Measurements from ENCODE around the gene SYT6.

SYT6 gene, protein sequence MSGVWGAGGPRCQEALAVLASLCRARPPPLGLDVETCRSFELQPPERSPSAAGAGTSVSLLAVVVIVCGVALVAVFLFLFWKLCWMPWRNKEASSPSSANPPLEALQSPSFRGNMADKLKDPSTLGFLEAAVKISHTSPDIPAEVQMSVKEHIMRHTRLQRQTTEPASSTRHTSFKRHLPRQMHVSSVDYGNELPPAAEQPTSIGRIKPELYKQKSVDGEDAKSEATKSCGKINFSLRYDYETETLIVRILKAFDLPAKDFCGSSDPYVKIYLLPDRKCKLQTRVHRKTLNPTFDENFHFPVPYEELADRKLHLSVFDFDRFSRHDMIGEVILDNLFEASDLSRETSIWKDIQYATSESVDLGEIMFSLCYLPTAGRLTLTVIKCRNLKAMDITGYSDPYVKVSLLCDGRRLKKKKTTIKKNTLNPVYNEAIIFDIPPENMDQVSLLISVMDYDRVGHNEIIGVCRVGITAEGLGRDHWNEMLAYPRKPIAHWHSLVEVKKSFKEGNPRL

DNA sequence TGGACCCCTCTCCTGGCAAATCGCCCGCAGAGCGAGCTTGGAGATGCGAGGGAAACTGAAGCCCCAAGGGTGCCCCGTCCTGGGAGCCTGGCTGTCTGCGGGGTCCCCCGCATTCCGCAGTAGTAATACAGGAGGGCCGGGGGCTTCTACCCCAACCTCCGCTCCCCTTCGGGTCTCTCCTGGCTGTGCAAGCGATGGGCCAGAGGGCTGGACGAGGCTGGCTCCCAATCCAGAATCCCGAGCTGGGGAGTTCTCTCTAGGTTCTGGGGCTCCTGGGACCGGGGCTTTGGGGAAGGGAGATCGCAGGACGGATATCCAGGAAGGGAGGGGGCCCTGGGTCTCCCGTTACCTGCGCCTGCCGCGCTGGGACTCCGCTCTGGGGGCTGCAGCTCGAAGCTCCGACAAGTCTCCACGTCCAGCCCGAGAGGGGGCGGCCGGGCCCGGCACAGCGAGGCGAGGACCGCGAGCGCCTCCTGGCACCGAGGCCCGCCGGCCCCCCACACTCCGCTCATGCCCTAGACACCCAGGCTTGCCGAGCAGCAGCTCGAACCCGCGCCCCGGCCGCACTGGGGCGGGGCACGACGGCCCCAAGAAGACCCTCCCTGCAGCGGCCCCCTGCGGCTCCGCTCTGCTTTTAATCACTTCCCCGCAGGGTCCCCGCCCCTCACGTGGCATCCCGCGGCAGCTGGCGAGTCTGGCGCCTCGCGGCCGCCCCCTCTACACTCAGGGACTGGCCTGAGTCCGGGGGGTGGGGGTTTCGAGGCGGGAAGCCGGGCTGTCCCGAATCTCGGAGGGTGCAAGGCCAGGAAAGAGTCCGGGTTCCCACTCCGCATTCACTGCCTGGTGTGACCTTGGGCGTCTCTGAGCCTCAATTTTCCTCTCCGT is at the start of gene SYT6:
Gene SYT6 (minus strand): TSS at position 609 of the 885 bp plus-strand sequence. CDS start 97 bp downstream, at position 512.
- DNase-seq: no peak

DNA sequence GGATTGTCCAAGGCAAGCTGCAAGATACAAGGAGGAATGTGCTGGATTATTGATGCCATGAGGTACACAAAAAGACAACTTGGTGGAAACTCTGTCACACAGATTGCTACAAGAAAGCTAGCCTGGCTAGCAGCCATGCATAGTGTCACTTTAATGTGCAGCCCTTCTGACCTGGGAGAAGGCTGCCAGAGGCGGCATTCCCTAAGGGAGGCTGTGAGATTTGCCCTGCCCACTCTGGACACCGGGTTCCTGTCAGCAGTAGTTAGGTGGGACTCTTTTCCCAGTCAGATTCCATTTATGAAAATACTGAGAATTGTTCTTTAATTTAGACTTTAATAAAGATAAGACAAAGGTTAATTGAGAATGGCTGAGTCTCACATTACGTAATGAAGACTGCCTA is 47.8 kb upstream of the SYT6 start:
- DNase-seq: no peak

DNA sequence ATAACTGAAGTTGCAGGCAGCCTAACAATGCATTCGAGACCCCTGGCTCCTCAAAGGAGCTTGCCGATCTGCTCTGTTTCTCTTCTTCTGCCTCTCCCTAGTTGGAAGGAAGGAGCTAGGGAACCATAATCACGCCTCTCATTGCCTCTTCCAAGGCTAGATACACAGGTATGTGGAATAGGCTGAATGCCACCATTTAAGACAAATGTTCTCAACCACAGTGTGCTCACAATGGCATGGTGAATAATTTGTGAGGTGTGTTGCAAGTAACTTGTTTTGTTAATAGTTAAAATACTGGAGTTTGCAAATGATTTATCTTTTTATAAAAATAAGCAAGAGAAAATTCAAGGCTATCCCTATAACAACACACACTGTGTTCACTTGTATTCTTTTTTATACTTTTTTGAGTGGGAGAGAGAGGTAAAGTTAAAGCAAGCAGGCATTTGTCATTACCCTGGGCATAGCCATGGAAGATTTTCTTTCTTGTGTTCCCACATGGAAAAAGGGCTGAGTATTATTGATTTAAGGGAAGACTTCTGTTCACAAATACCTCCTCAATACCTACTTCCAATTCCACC is 45.4 kb upstream of the SYT6 start:
- no peak for DNase-seq

DNA sequence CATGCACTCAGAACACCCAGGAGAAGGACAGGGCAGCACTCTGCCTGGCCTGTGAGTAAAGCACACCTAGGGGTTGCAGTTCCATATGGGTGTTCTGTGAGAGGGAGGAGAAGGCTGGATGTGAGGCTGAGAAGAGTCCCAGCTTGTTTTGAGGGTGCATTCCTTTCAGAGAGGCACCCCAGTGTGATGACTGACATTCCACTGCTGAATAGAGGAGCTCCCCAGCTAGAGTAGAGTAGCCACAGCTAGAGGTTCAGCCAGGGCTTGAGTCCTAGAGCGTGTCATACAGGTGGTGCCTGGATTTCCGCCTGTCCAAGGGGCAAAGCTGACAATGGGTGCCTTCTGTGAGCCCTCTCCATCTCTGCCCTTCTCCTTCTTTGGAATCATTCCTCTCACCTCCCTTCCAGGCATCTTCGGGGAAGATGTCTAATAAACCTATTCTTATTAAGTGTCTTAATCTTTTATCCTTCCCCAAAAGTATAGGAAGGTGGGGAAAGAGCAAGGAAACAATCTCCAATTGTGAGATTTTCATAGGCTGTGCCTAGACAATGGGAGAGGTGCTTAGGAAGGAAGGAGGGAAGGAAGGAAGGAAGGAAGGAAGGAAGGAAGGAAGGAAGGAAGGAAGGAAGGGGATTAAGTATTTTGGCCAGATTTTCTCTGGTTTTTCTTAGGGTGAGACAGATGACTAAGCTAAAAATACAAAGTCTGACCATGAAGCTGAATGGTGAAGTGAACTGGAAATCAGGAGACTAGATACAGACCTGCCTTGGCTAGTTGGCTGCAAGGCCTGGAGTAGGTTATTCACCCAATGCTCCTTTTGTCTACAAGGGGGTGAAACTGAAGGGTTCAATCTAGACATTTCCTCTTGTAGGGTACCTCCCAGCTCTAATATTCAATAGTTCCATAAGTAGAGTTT is 43.6 kb upstream of the SYT6 start:
- no peak for DNase-seq

DNA sequence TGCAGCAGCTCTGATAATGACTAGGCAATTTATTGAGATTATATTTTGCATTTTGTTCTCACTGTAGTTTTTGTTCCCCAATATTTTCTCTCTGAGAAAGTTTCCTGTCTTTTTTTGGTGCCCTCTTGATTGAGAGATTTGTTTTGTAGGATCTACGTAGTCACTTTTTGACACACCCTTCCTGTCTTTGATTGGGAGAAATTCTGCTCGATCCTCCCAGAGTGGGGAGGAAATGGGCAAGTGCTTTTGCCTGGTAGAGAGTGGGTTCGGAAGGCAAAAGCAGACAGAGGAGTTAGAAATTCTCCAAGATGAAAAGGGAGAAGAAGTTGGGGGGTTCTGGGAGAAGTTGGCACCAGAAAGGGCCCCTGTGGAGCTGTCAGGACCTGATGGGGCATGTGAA is 42.1 kb upstream of the SYT6 start:
- no peak for DNase-seq

DNA sequence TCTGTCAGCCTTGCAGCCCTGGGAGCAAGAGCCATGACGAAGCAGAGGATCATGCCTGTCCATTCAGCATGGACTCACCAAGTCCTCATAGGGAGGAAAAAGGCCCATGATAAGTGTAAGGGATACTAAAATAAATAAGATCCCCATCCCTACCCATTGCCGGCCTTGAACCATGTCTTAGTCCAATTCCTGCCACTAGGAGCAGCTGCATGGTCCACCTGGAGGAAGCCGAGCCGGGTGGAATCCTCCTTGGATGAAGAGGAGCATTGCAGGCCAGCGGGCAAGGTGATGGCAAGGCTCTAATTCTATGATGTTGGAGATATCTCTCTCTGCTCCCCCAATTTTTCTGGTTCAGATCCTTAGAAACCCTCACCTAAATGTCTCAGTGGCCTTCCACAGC is 38.7 kb upstream of the SYT6 start:
- no peak for DNase-seq

DNA sequence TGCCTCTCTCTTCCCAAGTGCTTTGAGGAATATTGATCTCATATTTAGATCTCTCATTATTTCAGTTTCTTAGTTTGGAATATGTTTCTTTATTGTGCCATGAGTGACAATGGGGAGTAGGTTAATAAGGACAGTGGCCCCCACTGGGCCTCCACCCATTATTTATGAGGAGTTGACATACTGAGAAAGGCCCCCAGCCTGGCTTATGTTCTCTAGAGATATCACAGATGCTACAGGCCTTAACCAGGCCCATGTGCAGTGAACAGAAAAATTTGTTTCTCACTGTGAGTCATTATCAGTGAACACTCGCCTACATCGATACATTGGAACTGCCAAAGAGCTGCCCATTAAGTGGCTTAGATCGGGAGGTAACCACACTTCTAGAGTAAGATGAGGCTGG is 35.7 kb upstream of the SYT6 start:
- DNase-seq: no peak

DNA sequence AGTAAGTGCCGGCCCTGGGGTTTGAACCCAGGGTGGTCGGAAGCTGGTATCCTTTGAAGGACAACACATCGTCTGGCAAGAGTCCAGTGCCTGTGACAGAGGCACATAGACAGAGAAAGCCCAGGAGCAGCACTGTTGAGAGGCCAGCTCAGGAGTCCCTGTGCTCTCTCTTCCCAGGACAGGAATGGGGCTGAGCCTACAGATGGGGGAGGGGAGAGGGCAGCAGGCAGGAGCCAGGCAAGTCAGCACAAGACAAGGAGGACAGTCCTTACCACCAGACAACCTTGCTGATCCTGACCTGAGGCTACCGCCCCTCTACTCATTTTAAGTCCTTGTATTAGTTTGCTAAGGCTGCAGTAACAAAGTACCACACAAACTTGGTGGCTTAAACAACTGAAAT is 27.7 kb upstream of the SYT6 start:
- no peak for DNase-seq

DNA sequence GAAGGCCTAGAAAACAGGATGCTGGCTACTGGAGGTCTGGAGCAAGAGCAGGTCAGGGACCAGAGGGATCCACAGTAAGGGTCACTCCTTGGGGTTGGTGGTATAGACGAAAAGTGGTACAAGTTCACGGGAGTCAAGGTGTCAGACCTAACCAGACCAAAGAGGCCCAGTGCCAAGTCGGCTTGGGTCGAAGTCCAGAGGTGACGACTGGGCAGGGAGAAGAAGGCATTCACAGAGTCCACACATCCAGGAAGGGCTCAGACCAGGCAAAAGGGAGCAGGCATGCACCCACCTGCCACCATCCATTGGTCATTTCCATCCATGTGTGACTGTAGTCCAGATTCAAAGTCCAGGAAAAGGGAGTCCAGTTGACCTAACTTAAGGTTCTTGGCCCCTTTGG is 27.1 kb upstream of the SYT6 start:
- DNase-seq: no peak

DNA sequence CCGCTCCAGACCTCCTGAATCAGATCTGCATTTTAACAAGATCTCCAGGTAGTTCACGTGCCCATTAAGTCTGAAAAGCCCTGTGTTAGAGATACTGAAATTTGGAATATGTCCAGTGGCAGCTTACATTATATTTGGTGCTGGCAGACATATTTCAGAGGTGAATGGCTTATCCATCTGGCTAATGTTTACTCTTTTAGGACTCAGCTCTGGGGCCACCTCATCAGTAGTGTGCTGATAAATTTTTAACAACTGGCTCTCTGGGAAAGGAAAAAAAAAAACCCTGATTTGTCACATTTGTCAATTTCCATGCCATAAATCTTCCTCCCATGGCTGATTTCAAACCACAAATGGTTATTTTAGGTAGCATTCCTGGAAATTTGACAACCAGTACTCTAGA is 25.3 kb upstream of the SYT6 start:
- no peak for DNase-seq

DNA sequence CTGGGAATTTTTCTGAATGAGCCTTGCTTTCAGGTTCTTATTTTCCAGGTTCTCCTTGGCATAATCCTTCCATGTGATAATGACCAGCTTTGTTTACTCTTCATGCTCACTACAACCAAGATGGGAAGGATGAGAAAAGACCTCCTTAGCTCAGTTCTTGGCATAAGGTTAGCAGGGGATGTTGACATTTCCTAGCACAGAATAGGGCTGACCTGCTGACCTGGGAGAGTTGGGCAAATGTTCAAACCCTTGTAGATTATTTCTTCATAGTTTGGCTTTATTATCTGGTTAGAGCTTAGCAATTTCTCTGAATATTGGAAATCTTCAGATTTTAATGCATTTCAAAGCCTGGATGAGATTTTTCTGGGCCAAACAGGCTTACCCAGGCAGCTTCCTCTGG is 23.6 kb upstream of the SYT6 start:
- DNase-seq: no peak

DNA sequence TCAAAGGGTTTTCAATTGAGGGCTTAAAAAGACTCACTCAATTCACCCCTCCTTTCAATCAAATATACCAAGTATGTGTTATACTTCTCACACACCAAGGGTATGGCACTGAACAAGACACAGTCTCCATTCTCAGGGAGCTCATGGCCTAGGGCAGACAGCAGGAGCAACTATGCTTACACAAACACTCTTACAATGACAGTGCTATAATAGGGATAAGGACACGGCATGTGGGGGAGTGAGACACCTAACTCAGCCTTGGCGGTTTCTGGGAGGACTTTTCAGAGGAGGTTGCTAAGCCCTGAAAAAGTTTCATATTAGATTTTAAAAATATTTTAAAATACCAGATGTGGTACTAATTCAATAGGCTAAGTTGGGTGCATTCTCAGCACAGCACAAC is 22.7 kb upstream of the SYT6 start:
- no peak for DNase-seq

DNA sequence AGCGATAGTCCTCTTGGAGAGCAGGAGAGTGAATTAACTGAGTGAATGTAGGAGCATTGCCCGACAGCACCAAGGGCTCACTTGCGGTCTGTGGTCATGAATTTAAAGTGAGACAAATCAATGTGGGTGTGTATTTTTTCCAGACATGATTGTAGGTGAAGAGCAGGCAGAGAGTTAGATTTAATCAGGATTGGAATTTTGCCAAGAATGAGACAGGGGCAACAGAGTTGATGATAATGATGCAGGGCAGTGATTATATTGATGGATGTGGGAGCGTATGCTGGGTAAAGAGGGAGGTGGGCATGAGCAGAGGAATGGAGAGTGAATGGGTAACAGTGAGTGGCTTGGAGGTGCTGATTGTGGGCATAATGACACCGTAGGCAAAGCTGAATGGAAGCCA is 20.0 kb upstream of the SYT6 start:
- no peak for DNase-seq

DNA sequence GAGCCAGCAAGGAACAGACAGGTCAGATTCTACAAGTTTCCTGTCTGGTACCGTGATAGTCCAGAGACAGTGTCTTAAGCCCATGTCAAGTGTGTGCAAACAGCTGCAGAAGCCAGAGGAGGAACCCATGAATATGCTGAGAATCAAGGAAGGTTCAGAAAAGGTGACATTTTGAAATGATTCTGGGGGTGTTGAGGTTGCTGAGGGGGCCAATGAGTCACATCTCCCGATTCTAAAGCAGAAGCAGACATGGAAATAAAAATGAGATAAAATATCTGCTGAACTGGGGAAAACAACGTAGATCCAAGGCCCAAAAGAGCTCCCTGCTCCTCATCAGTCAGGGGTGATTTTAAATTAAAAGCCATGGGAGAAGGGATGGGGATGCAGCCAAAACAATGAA is 15.8 kb upstream of the SYT6 start:
- DNase-seq: no peak

DNA sequence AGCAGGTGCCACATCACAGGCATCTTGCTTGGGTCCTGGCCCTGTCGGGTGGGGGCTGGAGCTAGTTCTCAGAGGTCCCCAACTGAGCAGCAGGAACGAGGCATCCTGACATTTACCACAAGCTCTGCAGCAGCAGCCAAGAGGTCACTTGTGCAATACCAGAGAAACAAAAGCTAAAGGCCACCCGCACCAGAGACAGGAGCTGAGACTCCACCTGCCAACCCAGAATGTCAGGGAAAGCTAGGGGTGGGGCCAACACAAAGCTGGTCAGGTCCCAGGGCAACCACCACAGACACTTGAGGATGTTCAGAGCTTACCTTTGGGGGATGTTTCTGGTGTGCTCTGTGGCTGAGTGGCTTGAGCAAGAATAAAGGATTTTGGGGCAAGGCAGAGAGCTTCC is 13.6 kb upstream of the SYT6 start:
- no peak for DNase-seq

DNA sequence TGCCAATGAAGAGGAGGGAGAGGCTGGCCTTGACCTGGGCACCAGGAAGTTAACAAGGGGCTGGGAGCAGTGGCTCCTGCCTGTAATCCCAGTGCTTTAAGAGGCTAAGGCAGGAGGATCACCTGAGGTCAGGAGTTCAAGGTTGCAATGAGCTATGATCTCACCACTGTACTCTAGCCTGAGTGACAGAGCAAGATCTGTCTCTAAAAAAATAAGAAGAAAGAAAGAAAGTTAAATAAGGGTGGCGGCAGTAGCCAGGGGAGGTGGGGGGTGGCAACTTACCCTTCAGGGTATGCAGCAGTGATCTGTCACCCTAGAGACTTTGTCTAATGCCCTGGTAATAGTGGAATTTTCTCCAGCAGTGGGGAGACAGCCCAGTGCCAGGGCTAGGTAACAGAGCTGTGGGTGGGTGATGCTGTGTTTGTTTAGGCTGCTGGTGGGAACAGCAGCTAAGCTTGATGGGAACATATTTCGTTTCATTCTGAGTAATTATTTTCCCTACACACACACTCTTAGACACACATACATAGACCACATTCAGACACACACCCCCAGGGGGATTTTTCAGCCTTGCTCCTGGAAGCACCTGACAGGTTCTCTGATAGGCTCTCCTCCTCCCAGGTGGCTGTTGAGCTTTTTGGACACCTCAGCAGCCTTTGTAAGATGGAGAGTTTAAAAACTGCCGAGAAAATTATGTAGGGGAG is 11.3 kb upstream of the SYT6 start:
- no peak for DNase-seq

DNA sequence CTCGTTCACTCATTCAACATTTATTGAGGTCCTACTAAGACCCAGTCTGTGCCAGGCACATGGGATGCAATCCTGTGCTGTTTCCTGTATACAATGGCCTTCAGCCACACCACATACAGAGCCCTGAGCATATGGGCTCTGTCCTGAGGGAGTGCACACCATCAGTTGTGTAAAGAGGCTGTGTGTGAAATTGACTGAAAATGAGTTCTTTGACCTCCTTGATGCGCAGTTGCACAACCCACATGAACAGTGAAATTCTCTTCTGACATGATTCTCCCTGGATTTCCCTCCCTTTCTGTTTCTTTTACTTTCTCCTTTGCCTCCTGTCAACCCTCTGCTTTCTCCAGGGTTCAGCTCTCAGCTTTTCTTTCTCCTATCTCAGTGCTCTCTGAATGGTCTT is 6.3 kb upstream of the SYT6 start:
- DNase-seq: no peak

DNA sequence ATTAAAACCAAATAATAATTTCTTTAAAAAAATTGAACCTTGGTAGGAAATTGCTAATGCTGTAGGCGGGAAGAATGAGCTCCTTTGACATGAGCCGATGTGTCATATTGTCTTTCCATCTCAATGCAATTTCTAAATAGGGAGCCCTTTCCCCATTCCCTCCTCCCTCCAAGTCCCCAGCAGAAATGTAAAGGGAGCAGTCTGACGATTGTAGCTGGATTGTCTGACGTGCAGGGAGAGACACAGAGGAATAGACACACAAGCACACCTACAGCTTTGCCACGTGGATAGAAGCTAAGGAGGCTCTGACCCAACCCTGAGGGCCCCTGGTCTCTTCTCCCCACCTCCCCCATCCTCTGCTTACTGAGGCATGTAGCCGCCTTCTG is 3.6 kb upstream of the SYT6 start:
- no peak for DNase-seq

DNA sequence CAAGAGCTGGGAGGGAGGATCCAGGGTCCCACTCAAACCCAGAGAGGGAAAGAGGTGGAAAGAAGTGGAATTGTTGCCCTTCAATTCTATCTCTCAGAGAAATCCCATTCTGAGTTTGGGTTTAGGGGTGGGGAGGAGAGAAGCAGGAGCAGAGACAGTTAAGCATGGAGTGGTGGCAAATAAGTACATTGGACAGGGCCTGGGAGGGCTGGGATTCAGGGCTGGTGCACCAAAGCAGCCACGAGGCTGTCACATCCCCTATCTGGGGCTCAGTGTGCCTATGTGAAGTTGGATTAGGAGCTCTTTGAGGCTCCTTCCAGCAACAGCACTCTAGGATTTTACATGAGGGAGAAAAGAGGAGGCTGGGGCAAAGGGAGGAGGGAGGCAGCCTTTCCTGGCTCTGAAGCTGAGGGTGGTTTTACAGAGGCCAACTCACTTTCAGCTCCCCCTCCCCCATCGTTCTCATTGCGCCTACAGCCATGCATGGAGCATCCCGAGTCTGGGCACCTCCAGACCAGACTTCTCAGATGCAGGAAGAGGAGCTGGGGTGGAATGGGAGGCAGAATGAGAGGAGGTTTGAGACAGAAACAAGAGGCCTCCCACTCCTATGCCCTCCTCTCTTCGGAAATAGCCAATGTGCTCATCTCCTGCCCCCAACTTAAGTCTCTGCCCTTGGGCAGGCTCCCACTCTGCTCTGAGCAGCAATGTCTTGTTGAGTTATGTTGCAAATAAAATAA is 3.0 kb upstream of the SYT6 start:
- DNase-seq: no peak

DNA sequence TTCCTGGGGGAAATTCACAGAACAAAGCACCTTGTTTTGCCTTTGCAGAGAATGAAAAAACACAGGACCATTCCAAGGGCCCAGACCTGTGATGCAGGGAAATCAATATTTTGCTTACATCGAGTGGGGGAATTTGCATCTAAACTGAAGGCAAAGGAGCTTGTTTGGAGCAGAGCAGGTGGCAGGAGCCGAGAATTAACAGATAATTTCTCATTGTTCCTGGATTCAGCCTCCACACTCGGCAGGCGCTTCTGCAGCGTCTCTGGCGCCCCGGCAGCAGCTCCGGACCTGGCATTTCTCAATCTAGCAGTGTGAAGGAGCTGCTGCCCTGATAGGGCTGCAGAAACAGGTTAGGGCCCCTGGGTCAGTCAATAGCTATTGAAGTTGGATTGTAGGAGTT is 2.0 kb upstream of the SYT6 start:
- no peak for DNase-seq

DNA sequence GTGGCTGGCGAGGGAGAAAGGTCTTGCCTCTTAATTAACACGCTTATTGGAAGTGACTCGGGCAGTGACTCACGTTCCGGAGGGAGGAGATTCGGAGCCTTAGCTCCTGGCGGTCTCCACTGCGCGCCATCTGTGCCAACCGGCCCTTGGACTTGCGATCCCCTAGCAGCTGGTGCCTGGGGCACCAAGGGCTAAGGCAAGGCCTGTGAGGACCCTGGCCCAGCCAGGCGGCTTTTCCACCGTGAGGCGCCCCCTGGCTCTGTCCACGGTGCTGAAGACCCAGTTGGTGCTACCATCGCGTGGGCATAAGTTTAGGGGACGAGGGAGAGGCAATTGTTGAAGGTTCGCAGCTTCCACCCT is 1.3 kb upstream of the SYT6 start:
- no peak for DNase-seq

Measured in T1000 (cell line).